Neural progenitor cell (in vitro differentiated cells): ENCODE results near the gene DCC. TPM values are rescaled to one million over a fixed set of nuclear protein-coding genes. Genes with fewer than 3 reads are reported as not detected.

Experiments
- DNase-seq: peaks from one replicate; pipeline ENCODE4 v3.0.0-alpha.2; 2016; ENCODE audit warnings: low spot score
- H2AFZ ChIP-seq: fragments of 200-600 bp; sonication (generic); replicated peaks from 2 replicates; pipeline ENCODE4 v1.6.1; 2016; ENCODE audit warnings: antibody characterized with exemption
- H3F3A ChIP-seq: fragments of 200-600 bp; sonication (generic); 2 replicates; pipeline ENCODE4 v1.6.1; 2016; ENCODE audit warnings: antibody characterized with exemption, low read depth
- H3K27ac ChIP-seq: fragments of 200-600 bp; sonication (generic); 2 replicates; pipeline ENCODE4 v1.5.1; 2016; ENCODE audit warnings: mild to moderate bottlenecking
- H3K27me3 ChIP-seq: fragments of 200-600 bp; sonication (generic); 2 replicates; pipeline ENCODE4 v1.6.1; 2016; ENCODE audit warnings: mild to moderate bottlenecking, moderate library complexity
- H3K36me3 ChIP-seq: fragments of 200-600 bp; sonication (generic); 2 replicates; pipeline ENCODE4 v1.5.1; 2016
- H3K4me1 ChIP-seq: fragments of 200-600 bp; sonication (generic); 2 replicates; pipeline ENCODE4 v1.6.1; 2016; ENCODE audit warnings: mixed run types
- H3K4me2 ChIP-seq: fragments of 200-600 bp; sonication (generic); 2 replicates; pipeline ENCODE4 v1.6.1; 2016
- H3K4me3 ChIP-seq: fragments of 200-600 bp; sonication (generic); 2 replicates; pipeline ENCODE4 v1.5.1; 2016
- H3K79me2 ChIP-seq: fragments of 200-600 bp; sonication (generic); 2 replicates; pipeline ENCODE4 v1.6.1; 2016; ENCODE audit warnings: low read depth
- H3K9ac ChIP-seq: fragments of 200-600 bp; sonication (generic); 2 replicates; pipeline ENCODE4 v1.6.1; 2016
- H3K9me3 ChIP-seq: fragments of 200-600 bp; sonication (generic); 2 replicates; pipeline ENCODE4 v1.5.1; 2016; ENCODE audit warnings: low read depth
- H4K20me1 ChIP-seq: fragments of 200-600 bp; sonication (generic); 2 replicates; pipeline ENCODE4 v1.6.1; 2016; ENCODE audit warnings: low read depth
- H3K27ac Mint-ChIP-seq: 3 replicates; pipeline ENCODE4 v1.8.0; 2021; ENCODE audit warnings: mixed read lengths
- H3K27me3 Mint-ChIP-seq: 2 replicates; pipeline ENCODE4 v1.8.0; 2022; ENCODE audit warnings: low read depth, mild to moderate bottlenecking, inconsistent platforms, moderate library complexity, mixed read lengths; ENCODE audit not compliant: insufficient read depth
- H3K36me3 Mint-ChIP-seq: 3 replicates; pipeline ENCODE4 v1.8.0; 2021; ENCODE audit warnings: mixed read lengths
- H3K4me1 Mint-ChIP-seq: 3 replicates; pipeline ENCODE4 v1.8.0; 2021; ENCODE audit warnings: mixed read lengths
- H3K4me3 Mint-ChIP-seq: 3 replicates; pipeline ENCODE4 v1.8.0; 2021; ENCODE audit warnings: mild to moderate bottlenecking, moderate library complexity, mixed read lengths
- H3K9me3 Mint-ChIP-seq: 3 replicates; pipeline ENCODE4 v1.8.0; 2020; ENCODE audit warnings: mixed read lengths
- EZH2 ChIP-seq: fragments of 200-600 bp; sonication (generic); IDR thresholded peaks from 2 replicates; pipeline ENCODE4 v1.6.1; 2017; ENCODE audit warnings: antibody characterized with exemption, mild to moderate bottlenecking, moderate library complexity
- EZH2phosphoT487 ChIP-seq: fragments of 200-600 bp; sonication (generic); IDR thresholded peaks from 2 replicates; pipeline ENCODE4 v1.6.1; 2017; ENCODE audit warnings: antibody characterized with exemption
- total RNA-seq: library from RNA; depleted of rRNA; stranded (reverse); fragments of >200 nt; gene quantifications from 2 replicates; pipeline ENCODE4 v1.2.3, GENCODE V29; 2015; ENCODE audit warnings: low replicate concordance
- TF ChIP-seq, protein P1 (sequence below): fragments of 200-600 bp; sonication (generic); IDR thresholded peaks from 2 replicates; pipeline ENCODE4 v1.5.1; 2017; ENCODE audit warnings: antibody characterized with exemption, mild to moderate bottlenecking

DCC gene
- total RNA-seq, 1 donor from 2014 or later: 0.41 TPM

DNA sequence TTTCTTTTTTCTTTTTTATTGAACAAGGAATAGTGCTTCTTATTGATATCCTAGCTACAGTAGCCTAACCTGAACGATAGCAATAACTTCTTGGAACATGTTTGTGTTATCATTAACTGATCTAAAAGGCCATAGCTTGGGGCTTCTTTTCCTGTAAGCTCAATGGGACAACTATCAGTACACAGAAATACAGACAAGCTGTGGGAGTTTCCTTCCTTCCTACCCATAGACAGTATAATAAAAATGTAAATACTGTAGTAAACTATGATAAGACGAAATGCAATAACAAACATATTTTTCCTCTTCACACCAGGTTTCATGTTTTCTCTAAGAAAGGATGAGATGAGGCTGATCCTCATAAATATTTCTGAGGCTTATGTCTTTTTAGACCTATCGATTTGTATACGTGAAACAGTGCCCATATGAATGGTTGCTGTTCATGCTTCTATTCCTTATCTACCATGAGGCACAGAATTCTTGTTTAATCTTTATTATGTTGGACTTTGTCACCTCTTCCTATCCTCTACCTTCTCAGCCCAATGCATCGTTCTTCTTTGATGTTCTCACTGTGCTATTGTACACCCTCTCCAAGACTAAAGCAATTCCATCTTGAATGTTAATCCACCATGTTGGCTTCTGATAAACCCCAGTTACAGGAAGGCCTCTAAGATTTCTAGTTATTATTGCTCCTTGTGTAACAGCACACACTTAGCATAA is 361.4 kb downstream of the DCC start:
- no peak overlapping the region for H3K4me3 ChIP-seq
- H3K36me3 ChIP-seq: no peaks in the 10 kb centered on the region
- H3K27ac Mint-ChIP-seq: no peak overlapping the region
- no peak overlapping the region for H3K4me2 ChIP-seq
- peaks cover 2% of the 10 kb centered on the region for H3K9me3 Mint-ChIP-seq
- no peak for DNase-seq
- H4K20me1 ChIP-seq: no peaks in the 10 kb centered on the region
- no peaks in the 10 kb centered on the region for H3K79me2 ChIP-seq
- no peaks in the 10 kb centered on the region for H3K36me3 Mint-ChIP-seq
- peaks cover 10% of the 10 kb centered on the region for H3K4me1 ChIP-seq
- no peaks in the 10 kb centered on the region for H3F3A ChIP-seq
- H3K9ac ChIP-seq: no peak overlapping the region
- H2AFZ ChIP-seq: no peak overlapping the region
- H3K4me1 Mint-ChIP-seq: no peaks in the 10 kb centered on the region
- H3K27me3 ChIP-seq: no peaks in the 10 kb centered on the region
- no peak for TF ChIP-seq EZH2phosphoT487
- H3K27ac ChIP-seq: no peak overlapping the region
- no peaks in the 10 kb centered on the region for H3K9me3 ChIP-seq
- no peak overlapping the region for H3K4me3 Mint-ChIP-seq
- H3K27me3 Mint-ChIP-seq: no peaks in the 10 kb centered on the region

- H3F3A ChIP-seq: no peaks in the 10 kb centered on the region
- TF ChIP-seq, protein P1, sequence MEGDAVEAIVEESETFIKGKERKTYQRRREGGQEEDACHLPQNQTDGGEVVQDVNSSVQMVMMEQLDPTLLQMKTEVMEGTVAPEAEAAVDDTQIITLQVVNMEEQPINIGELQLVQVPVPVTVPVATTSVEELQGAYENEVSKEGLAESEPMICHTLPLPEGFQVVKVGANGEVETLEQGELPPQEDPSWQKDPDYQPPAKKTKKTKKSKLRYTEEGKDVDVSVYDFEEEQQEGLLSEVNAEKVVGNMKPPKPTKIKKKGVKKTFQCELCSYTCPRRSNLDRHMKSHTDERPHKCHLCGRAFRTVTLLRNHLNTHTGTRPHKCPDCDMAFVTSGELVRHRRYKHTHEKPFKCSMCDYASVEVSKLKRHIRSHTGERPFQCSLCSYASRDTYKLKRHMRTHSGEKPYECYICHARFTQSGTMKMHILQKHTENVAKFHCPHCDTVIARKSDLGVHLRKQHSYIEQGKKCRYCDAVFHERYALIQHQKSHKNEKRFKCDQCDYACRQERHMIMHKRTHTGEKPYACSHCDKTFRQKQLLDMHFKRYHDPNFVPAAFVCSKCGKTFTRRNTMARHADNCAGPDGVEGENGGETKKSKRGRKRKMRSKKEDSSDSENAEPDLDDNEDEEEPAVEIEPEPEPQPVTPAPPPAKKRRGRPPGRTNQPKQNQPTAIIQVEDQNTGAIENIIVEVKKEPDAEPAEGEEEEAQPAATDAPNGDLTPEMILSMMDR: no peak
- TF ChIP-seq EZH2 (no peak), EZH2phosphoT487 (no peak)
- no peak overlapping the region for H2AFZ ChIP-seq
- H3K36me3 ChIP-seq: no peaks in the 10 kb centered on the region
- no peaks in the 10 kb centered on the region for H3K27me3 ChIP-seq
- no peaks in the 10 kb centered on the region for H3K27me3 Mint-ChIP-seq
- no peaks in the 10 kb centered on the region for H3K9me3 ChIP-seq
- no peaks in the 10 kb centered on the region for H3K79me2 ChIP-seq
- no peaks in the 10 kb centered on the region for H4K20me1 ChIP-seq
- H3K4me3 Mint-ChIP-seq: no peak overlapping the region
- DNase-seq: no peak
- H3K9ac ChIP-seq: no peak overlapping the region
- H3K4me1 Mint-ChIP-seq: peaks cover 35% of the 10 kb centered on the region
- H3K27ac Mint-ChIP-seq: no peak overlapping the region
- no peak overlapping the region for H3K4me2 ChIP-seq
- no peak overlapping the region for H3K27ac ChIP-seq
- no peaks in the 10 kb centered on the region for H3K4me1 ChIP-seq
- no peak overlapping the region for H3K4me3 ChIP-seq
- H3K36me3 Mint-ChIP-seq: peaks cover 2% of the 10 kb centered on the region
- H3K9me3 Mint-ChIP-seq: peaks cover 5% of the 10 kb centered on the region
These were observed 375.4 kb downstream of the DCC start for GRCh38 chr18:52715421-52715820.

DNA sequence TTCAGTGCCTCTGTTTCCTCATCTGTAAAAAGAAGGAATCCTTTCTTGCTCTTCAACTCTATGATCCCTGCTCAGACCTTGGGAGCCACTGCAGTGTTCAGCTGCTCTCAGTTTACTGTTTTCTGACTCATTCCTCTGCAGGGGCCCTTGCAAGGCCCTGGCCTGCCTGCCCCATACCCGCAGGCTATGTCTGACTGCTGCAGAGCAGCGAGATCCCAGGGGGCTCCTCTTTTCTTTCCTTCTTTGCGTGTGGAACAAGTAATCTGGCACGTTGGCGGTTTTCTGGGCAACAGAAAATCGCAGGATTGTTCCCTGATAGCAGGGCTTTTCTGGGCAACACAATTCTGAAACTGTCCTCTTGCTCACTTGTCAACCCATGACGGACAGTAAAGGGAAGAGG is 376.0 kb downstream of the DCC start:
- Histone ChIP-seq H3K9me3 (no peaks in the 10 kb centered on the region), H3K4me2 (no peak overlapping the region), H3K27me3 (no peaks in the 10 kb centered on the region), H3K4me1 (no peaks in the 10 kb centered on the region), H3K9ac (no peak overlapping the region), H2AFZ (no peak overlapping the region), H3K27ac (no peak overlapping the region), H3K79me2 (no peaks in the 10 kb centered on the region), H3F3A (no peaks in the 10 kb centered on the region), H3K4me3 (no peak overlapping the region), H4K20me1 (no peaks in the 10 kb centered on the region), H3K36me3 (no peaks in the 10 kb centered on the region)
- Mint-ChIP-seq H3K27me3 (no peaks in the 10 kb centered on the region), H3K4me1 (peaks cover 35% of the 10 kb centered on the region), H3K27ac (no peak overlapping the region), H3K4me3 (no peak overlapping the region), H3K36me3 (peaks cover 2% of the 10 kb centered on the region), H3K9me3 (peaks cover 5% of the 10 kb centered on the region)
- DNase-seq: no peak
- TF ChIP-seq, protein P1: no peak
- TF ChIP-seq EZH2phosphoT487 (no peak), EZH2 (no peak)

GRCh38 chr18:52716973-52717372 is 377.0 kb downstream of the DCC start:
- no peak for TF ChIP-seq EZH2
- TF ChIP-seq, protein P1: peak; percentile 28
- H3K9me3 ChIP-seq: no peaks in the 10 kb centered on the region
- no peaks in the 10 kb centered on the region for H3K27me3 ChIP-seq
- Mint-ChIP-seq H3K27ac (no peak overlapping the region), H3K4me1 (peaks cover 35% of the 10 kb centered on the region), H3K9me3 (peaks cover 3% of the 10 kb centered on the region), H3K27me3 (no peaks in the 10 kb centered on the region), H3K4me3 (no peak overlapping the region), H3K36me3 (peaks cover 2% of the 10 kb centered on the region)
- H4K20me1 ChIP-seq: no peaks in the 10 kb centered on the region
- H3K4me3 ChIP-seq: no peak overlapping the region
- no peak overlapping the region for H2AFZ ChIP-seq
- no peaks in the 10 kb centered on the region for H3K36me3 ChIP-seq
- H3K4me2 ChIP-seq: no peak overlapping the region
- no peaks in the 10 kb centered on the region for H3K79me2 ChIP-seq
- no peaks in the 10 kb centered on the region for H3K4me1 ChIP-seq
- no peak overlapping the region for H3K9ac ChIP-seq
- H3F3A ChIP-seq: no peaks in the 10 kb centered on the region
- DNase-seq: peak; percentile 8
- no peak overlapping the region for H3K27ac ChIP-seq
